Lung (tissue), 12 donors: ENCODE measurements around the gene CNTNAP2. TPM values are rescaled to one million over a fixed set of nuclear protein-coding genes. Genes with fewer than 3 reads are reported as not detected.

ENCODE experiments used
- ATAC-seq: fragments of 200-7000 bp; cut with Tn5 transposase; one replicate; pipeline ENCODE4 v1.9.1; 2020; ENCODE audit warnings: moderate number of reproducible peaks; ENCODE audit not compliant: insufficient read depth, low FRiP score
- DNase-seq, 3 donors: peaks; one replicate each; pipeline ENCODE4 v3.0.0-alpha.2; 2013 to 2017
- H3K27ac ChIP-seq, 2 donors: one replicate each; pipeline ENCODE4 v1.5.1; 2013; ENCODE audit warnings: mild to moderate bottlenecking in 2 of 2, moderate library complexity in 2 of 2, control low read depth in 1 of 2, inconsistent platforms in 1 of 2, low read depth in 1 of 2, low read length in 1 of 2
- H3K27me3 ChIP-seq, 3 donors: one replicate each; pipeline ENCODE4 v1.5.1; 2013; ENCODE audit warnings: low read length in 2 of 3; ENCODE audit not compliant: control insufficient read depth in 3 of 3, insufficient read depth in 3 of 3
- H3K36me3 ChIP-seq, 4 donors: one replicate each; pipeline ENCODE4 v1.5.1; 2013; ENCODE audit warnings: low read length in 4 of 4, mild to moderate bottlenecking in 1 of 4, moderate library complexity in 1 of 4; ENCODE audit not compliant: control insufficient read depth in 4 of 4, insufficient read depth in 4 of 4
- H3K4me1 ChIP-seq, 5 donors: one replicate each; pipeline ENCODE4 v1.5.1; 2013; ENCODE audit warnings: low read length in 5 of 5, mild to moderate bottlenecking in 2 of 5, moderate library complexity in 1 of 5; ENCODE audit not compliant: control insufficient read depth in 5 of 5, insufficient read depth in 5 of 5
- H3K4me3 ChIP-seq: one replicate; pipeline ENCODE4 v1.5.1; 2013; ENCODE audit warnings: mild to moderate bottlenecking, control low read depth, moderate library complexity
- H3K9ac ChIP-seq, 2 donors: one replicate each; pipeline ENCODE4 v1.5.1; 2013; ENCODE audit warnings: low read length in 2 of 2, control low read depth in 1 of 2; ENCODE audit not compliant: insufficient read depth in 1 of 2
- H3K9me3 ChIP-seq, 4 donors: one replicate each; pipeline ENCODE4 v1.5.1; 2013; ENCODE audit warnings: low read length in 3 of 4, mild to moderate bottlenecking in 1 of 4, moderate library complexity in 1 of 4; ENCODE audit not compliant: control insufficient read depth in 4 of 4, insufficient read depth in 3 of 4
- CTCF ChIP-seq: IDR thresholded peaks from 2 replicates; pipeline ENCODE4 v1.5.1; 2012; ENCODE audit warnings: mild to moderate bottlenecking; ENCODE audit errors: control extremely low read depth, extremely low read depth
- WGBS, 2 donors: extraction: QIAGEN DNeasy Blood & Tissue Kit; methylation state at CpG; one replicate each; pipeline ENCODE4 v1.1.7; 2013; 5-methylcytosine and 5-hydroxymethylcytosine counted together
- polyA plus RNA-seq, 2 donors: library from polyadenylated mRNA; stranded (reverse); fragments of 200-250 nt; gene quantifications; one replicate each; pipeline ENCODE4 v1.2.1, GENCODE V29; 2013
- total RNA-seq, 2 donors: library from RNA; depleted of rRNA in 1 of 2; stranded (reverse); fragments of >200 nt in 1 of 2; gene quantifications; one replicate each; pipeline ENCODE4 v1.2.1, GENCODE V29; 2014 to 2021
- donor health status: control.
- donor health status: control.
- donor health status: Bipolar disorder and iron deficiency.
- donor health status: healthy.
- donor health status: DM: yes; HTN: yes; CAD: no.

CNTNAP2 gene
- total and polyA plus RNA-seq, 4 donors = 0.18 to 45.3 (median 0.52) TPM

- 88 to 92% methylated on average over 8 of the region's 8 CpGs for WGBS, 2 donors
- no peaks in the 10 kb centered on the region for H3K9me3 ChIP-seq
- H3K4me1 ChIP-seq = peaks cover 0 to 10% (median 0%) of the 10 kb centered on the region in 5 donors
- H3K27ac ChIP-seq = no peak overlapping the region
- TF ChIP-seq CTCF = no peak
- H3K36me3 ChIP-seq = no peaks in the 10 kb centered on the region
- H3K9ac ChIP-seq = no peak overlapping the region
- DNase-seq = no peak
- ATAC-seq = no peak
- H3K4me3 ChIP-seq = no peak overlapping the region
- no peaks in the 10 kb centered on the region for H3K27me3 ChIP-seq
These were observed 2150.2 kb downstream of the CNTNAP2 start for GRCh38 chr7:148266795-148267194.

GRCh38 chr7:148270576-148270975 is 2154.0 kb downstream of the CNTNAP2 start:
- 70 to 82% methylated on average over 4 of the region's 4 CpGs for WGBS, 2 donors
- TF ChIP-seq CTCF = no peak

GRCh38 chr7:148274118-148274517 is 2157.5 kb downstream of the CNTNAP2 start:
- H3K27me3 ChIP-seq = no peaks in the 10 kb centered on the region
- DNase-seq (no peak), ATAC-seq (no peak)
- 90 to 99% methylated on average over 3 of the region's 3 CpGs for WGBS, 2 donors
- H3K9ac ChIP-seq = no peak overlapping the region
- no peaks in the 10 kb centered on the region for H3K9me3 ChIP-seq
- no peaks in the 10 kb centered on the region for H3K36me3 ChIP-seq
- H3K4me3 ChIP-seq = no peak overlapping the region
- no peaks in the 10 kb centered on the region for H3K4me1 ChIP-seq
- H3K27ac ChIP-seq = no peak overlapping the region
- TF ChIP-seq CTCF = no peak

More at GRCh38 chr7:148270576-148270975, 2154.0 kb downstream of the CNTNAP2 start:
- Histone ChIP-seq H3K27ac (no peak overlapping the region), H3K27me3 (no peaks in the 10 kb centered on the region), H3K9ac (no peak overlapping the region), H3K36me3 (no peaks in the 10 kb centered on the region), H3K4me3 (no peak overlapping the region), H3K9me3 (no peaks in the 10 kb centered on the region), H3K4me1 (no peaks in the 10 kb centered on the region)
- DNase-seq (peak in 1 of 3 donors; percentile 32), ATAC-seq (no peak)

GRCh38 chr7:148275359-148275890 is 2158.8 kb downstream of the CNTNAP2 start:
- no peak for TF ChIP-seq CTCF
- Histone ChIP-seq H3K4me3 (no peak overlapping the region), H3K36me3 (no peaks in the 10 kb centered on the region), H3K27ac (no peak overlapping the region), H3K27me3 (no peaks in the 10 kb centered on the region), H3K4me1 (no peaks in the 10 kb centered on the region), H3K9ac (no peak overlapping the region), H3K9me3 (no peaks in the 10 kb centered on the region)
- ATAC-seq = no peak
- no peak for DNase-seq
- WGBS, 2 donors = 85 to 86% methylated on average over 4 of the region's 4 CpGs
